Measurements from ENCODE around the gene DDB1. TPM values are rescaled to one million over a fixed set of nuclear protein-coding genes. Genes with fewer than 3 reads are reported as not detected.

Gene DDB1
- polyA plus RNA-seq, 1 experiment = 340 TPM

DNA sequence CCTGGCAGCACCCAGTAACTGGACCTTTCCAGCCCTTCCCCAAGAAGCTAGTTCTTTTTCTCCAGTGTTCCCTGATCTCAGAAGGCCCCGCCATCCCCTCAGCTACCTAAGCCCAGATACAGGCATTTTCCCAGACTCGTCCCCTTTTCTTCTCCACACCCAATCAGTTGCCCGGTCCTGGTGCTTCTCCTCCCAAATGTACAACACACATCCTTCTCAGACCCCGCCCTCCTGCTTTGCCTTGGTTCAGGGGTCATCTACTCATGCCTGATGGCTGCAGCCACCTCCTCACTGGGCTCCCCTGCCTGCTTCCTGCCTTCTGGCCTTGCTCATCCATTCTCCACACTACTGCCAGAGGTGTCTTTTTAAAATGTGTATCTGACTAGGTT lies 6.6 kb upstream of the DDB1 start:
- CTCF ChIA-PET = interaction anchor here (10.2 kb wide), 1 partner anchor 44 kb away, joined by 519 read pairs; no protein-coding TSS in a partner anchor
- H3K27ac ChIP-seq (ENCODE audit: low read depth, low read length) = no peak overlapping the region
- TF ChIP-seq, protein P1, sequence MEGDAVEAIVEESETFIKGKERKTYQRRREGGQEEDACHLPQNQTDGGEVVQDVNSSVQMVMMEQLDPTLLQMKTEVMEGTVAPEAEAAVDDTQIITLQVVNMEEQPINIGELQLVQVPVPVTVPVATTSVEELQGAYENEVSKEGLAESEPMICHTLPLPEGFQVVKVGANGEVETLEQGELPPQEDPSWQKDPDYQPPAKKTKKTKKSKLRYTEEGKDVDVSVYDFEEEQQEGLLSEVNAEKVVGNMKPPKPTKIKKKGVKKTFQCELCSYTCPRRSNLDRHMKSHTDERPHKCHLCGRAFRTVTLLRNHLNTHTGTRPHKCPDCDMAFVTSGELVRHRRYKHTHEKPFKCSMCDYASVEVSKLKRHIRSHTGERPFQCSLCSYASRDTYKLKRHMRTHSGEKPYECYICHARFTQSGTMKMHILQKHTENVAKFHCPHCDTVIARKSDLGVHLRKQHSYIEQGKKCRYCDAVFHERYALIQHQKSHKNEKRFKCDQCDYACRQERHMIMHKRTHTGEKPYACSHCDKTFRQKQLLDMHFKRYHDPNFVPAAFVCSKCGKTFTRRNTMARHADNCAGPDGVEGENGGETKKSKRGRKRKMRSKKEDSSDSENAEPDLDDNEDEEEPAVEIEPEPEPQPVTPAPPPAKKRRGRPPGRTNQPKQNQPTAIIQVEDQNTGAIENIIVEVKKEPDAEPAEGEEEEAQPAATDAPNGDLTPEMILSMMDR (IDR thresholded peaks at IDR 0.05; ENCODE audit: low read depth, low read length) = no peak
- POLR2A ChIA-PET = no interaction called here
- DNase-seq (ENCODE audit: low read depth, low spot score) = no peak
- H3K9me3 ChIP-seq (ENCODE audit: control insufficient read depth, insufficient read depth, low read length) = no peaks in the 10 kb centered on the region
- H3K4me3 ChIP-seq (ENCODE audit: low read depth, low read length) = no peak overlapping the region
- no peaks in the 10 kb centered on the region for H3K27me3 ChIP-seq (ENCODE audit: control insufficient read depth, insufficient read depth, low read length)

DNA sequence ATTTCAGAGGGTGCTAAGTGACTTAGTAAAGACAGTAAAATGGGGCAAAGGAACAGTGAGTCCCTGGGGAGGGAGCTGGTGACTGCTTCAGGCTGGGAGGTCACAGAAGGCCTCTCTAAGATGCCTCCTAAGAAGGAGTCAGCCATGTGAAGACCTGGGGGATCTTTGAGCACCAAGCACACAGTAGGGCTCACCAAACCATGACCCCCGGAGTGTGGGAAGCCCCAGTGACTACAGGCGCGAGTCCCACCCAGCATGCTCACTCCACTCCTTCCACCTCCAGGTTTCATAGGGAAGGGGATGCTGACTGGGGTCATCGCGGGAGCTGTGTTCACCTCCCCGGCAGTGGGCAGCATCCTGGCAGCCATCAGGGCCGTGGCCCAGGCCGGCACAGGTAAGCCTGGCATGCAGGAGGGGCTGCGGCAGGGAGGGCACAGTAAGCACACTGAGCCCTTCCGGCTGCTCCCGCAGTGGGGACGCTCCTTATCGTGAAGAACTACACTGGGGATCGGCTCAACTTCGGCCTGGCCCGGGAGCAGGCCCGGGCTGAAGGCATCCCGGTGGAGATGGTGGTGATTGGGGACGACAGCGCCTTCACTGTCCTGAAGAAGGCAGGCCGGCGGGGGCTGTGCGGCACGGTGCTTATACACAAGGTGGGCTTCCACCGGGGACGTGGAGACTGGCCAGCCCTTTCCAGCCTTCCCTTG lies 6.0 kb upstream of the DDB1 start:
- CTCF ChIA-PET = interaction anchor here (0.7 to 10.2 kb wide), 3 partner anchors 21 to 108 kb away, joined by 3 to 519 read pairs (median 4); no protein-coding TSS in a partner anchor

DNA sequence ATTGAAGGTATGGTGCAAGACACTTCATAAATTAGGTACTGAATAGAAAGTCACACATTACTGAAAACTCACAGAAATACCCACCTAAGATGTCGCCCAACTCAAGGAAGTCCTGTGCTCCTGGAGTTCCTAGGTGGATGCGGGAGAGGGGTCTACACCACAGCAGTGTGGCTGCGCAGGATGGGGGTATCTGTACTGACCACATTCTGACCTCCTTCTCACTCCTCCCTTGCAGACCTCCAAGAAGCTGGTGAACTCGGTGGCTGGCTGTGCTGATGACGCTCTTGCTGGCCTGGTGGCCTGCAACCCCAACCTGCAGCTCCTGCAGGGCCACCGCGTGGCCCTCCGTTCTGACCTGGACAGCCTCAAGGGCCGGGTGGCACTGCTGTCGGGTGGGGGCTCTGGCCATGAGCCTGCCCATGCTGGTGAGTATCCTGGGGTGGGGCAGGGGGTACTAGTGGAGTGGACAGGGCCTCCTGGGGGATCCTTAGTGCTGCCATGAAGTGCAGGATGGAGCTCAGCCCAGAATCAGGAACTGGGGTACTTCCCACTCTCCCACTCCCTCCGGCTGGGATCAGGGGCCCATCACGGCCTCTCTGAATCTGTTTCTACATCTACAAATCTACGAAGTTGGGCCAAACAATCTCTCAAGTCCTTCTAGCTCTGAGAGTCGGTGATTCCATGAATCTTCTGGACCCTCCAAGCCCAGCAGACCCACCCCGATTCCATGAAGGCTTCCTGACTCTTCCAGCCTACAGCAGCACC lies 5.0 kb upstream of the DDB1 start:
- TF ChIP-seq, protein P1 (IDR thresholded peaks at IDR 0.05; ENCODE audit: low read depth, low read length) = no peak
- DNase-seq (ENCODE audit: low read depth, low spot score) = no peak
- Histone ChIP-seq H3K4me3 (ENCODE audit: low read depth, low read length) (no peak overlapping the region), H3K27ac (ENCODE audit: low read depth, low read length) (no peak overlapping the region), H3K9me3 (ENCODE audit: control insufficient read depth, insufficient read depth, low read length) (no peaks in the 10 kb centered on the region; the same call in 1 of the 2 replicates), H3K27me3 (ENCODE audit: control insufficient read depth, insufficient read depth, low read length) (no peaks in the 10 kb centered on the region)
- CTCF ChIA-PET = interaction anchor here (1.3 to 10.2 kb wide), 7 partner anchors 10 to 109 kb away, joined by 4 to 519 read pairs (median 17); partner anchors contain the start of genes CYB561A3, TMEM138 and TMEM216
- POLR2A ChIA-PET = interaction anchor here (1.0 kb wide), 1 partner anchor 24 kb away, joined by 3 read pairs; the partner anchor contains the start of gene CYB561A3

More for the DNA sequence above, 6.0 kb upstream of the DDB1 start:
- Histone ChIP-seq H3K9me3 (ENCODE audit: control insufficient read depth, insufficient read depth, low read length) (no peaks in the 10 kb centered on the region), H3K27me3 (ENCODE audit: control insufficient read depth, insufficient read depth, low read length) (no peaks in the 10 kb centered on the region), H3K27ac (ENCODE audit: low read depth, low read length) (no peak overlapping the region), H3K4me3 (ENCODE audit: low read depth, low read length) (no peak overlapping the region)
- TF ChIP-seq, protein P1 (IDR thresholded peaks at IDR 0.05; ENCODE audit: low read depth, low read length) = no peak
- POLR2A ChIA-PET = interaction anchor here (1.0 kb wide), 1 partner anchor 23 kb away, joined by 3 read pairs; the partner anchor contains the start of gene CYB561A3
- DNase-seq (ENCODE audit: low read depth, low spot score) = no peak

DNA sequence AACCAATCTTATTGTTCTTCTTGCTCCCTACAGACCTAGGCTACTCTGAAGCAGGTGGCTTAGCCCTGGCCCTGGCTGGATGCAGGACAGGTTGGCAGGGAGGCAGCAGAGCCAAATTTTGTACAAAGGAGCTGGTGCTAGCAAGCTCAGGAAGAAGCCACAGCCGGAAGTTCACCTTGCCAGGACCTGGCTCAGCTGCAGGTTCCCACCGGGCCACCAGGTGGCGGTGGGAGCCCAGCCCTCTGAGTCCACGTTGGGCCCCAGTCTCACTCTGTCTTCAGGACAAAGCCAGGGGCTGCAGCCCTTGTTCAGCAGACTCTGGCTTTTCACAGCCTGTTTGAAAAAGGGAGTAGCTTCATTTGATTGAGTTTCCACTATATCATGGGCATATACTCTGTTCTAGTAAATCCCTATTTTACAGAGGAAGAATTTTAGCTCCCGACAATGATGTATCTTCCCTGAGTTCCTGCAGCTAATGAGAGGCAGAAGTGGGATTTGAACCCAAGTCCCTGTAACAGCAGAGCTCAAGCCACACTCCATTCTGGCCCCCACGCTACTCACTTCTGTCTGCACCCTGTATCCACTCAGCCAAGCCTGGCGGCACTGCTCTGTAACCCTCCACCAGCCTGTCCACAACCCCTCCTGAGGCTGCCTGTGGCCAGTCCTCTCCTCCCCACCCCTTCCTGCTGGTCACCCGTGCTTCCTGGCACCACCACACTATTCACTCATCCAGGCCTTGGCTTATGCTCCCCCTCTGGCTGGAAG lies 3.4 kb upstream of the DDB1 start:
- Histone ChIP-seq H3K27me3 (ENCODE audit: control insufficient read depth, insufficient read depth, low read length) (no peaks in the 10 kb centered on the region), H3K27ac (ENCODE audit: low read depth, low read length) (no peak overlapping the region), H3K4me3 (ENCODE audit: low read depth, low read length) (no peak overlapping the region), H3K9me3 (ENCODE audit: control insufficient read depth, insufficient read depth, low read length) (no peaks in the 10 kb centered on the region; the same call in 1 of the 2 replicates)
- ChIA-PET POLR2A (interaction anchor here (1.4 to 1.7 kb wide), 3 partner anchors 26 to 50 kb away, joined by 3 to 13 read pairs (median 12); partner anchors contain the start of genes CYB561A3 and TMEM138), CTCF (interaction anchor here (0.6 to 10.2 kb wide), 42 partner anchors 9 to 302 kb away, joined by 3 to 519 read pairs (median 6); partner anchors contain the start of genes CYB561A3, TMEM138 and TMEM216)
- TF ChIP-seq, protein P1 (IDR thresholded peaks at IDR 0.05; ENCODE audit: low read depth, low read length) = peak; percentile 99
- DNase-seq (ENCODE audit: low read depth, low spot score) = peak; percentile 45

Measured in AG04450 (cell line).